Erythroblast (primary cell): ENCODE data around the gene RNF220.

Source experiments
- GATA1 ChIP-seq: IDR thresholded peaks from 2 replicates; pipeline ENCODE4 v1.6.1; 2011; ENCODE audit warnings: low read depth, mild to moderate bottlenecking, control low read depth, low read length, moderate library complexity
- POLR2A ChIP-seq: IDR thresholded peaks from 2 replicates; pipeline ENCODE4 v1.6.1; 2011; ENCODE audit warnings: mild to moderate bottlenecking, low read length

DNA sequence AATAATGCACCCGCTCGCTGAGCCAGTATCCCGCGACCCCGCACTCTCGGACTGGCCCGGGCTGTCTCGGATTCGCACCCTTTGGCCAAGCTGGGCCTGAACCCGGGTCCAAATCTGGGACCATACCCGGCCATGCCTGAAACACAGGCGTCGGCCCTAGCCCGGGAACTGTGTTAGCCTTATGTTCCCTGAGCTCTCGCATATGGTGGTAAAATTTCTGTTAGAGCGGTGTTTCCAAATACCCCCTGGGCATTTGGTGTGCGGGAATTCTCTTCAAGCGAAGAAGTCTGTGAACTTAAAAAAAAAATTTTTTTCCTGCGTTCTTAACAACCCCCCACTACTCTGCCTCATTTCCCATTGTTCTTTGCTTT lies 3.1 kb downstream of the RNF220 start:
- TF ChIP-seq POLR2A (no peak), GATA1 (no peak)
